ENCODE data around the gene TENT5A. TPM values are rescaled to one million over a fixed set of nuclear protein-coding genes. Genes with fewer than 3 reads are reported as not detected.

Gene TENT5A
- total RNA-seq = 1 to 10 TPM; 2.8 to 7.7 (median 5.1) TPM
- polyA plus RNA-seq = 10 to 100 TPM in 1 of 2 donors, 1 to 10 TPM in 1; 3.2 to 12.2 TPM

GRCh38 chr6:81752084-81752920 is at the start of gene TENT5A:
Gene TENT5A, minus strand, starts transcription at chr6:81752681. Its CDS starts 540 bp downstream, at chr6:81752141.
- ATAC-seq (peak; percentile 86 to 91 (median 89)), DNase-seq (peak; percentile 91 to 95 (median 93)), FAIRE-seq (no peak)
- Histone ChIP-seq H3K9me3 (no peaks in the 10 kb centered on the region), H3K36me3 (no peaks in the 10 kb centered on the region), H3K27ac (peak within 1 kb of the TSS; percentile 90 to 99 (median 96)), H3K4me3 (peak within 1 kb of the TSS; percentile 53 to 91 (median 84)), H3K27me3 (no peaks in the 10 kb centered on the region), H3K4me1 (peaks cover 0 to 23% (median 14%) of the 10 kb centered on the region in 3 donors)
- intact Hi-C loops (cut with DNase I) = loop anchor here in 1 of 3 donors (10.0 kb wide), 1 partner anchor 1148 kb away; no protein-coding TSS in a partner anchor
- TF ChIP-seq CTCF (IDR thresholded peaks at IDR 0.05) = no peak
- 0 to 1% methylated on average over 54 to 77 of the region's 77 CpGs for WGBS, 2 donors

- no peak for TF ChIP-seq CTCF (IDR thresholded peaks at IDR 0.05)
- DNase-seq (no peak), FAIRE-seq (no peak), ATAC-seq (no peak)
- no peak overlapping the region for H3K4me3 ChIP-seq
- H3K9me3 ChIP-seq = no peaks in the 10 kb centered on the region
- no peaks in the 10 kb centered on the region for H3K4me1 ChIP-seq
- intact Hi-C loops (cut with DNase I) = no loop called here
- 71 to 87% methylated on average over 3 of the region's 3 CpGs for WGBS, 2 donors
- H3K27me3 ChIP-seq = no peaks in the 10 kb centered on the region
- no peaks in the 10 kb centered on the region for H3K36me3 ChIP-seq
- no peak overlapping the region for H3K27ac ChIP-seq
Measured at GRCh38 chr6:81801489-81801888, 49.0 kb upstream of the TENT5A start.

GRCh38 chr6:81800666-81801065 is 48.2 kb upstream of the TENT5A start:
- ATAC-seq = no peak
- intact Hi-C loops (cut with DNase I) = no loop called here
- H3K9me3 ChIP-seq = no peaks in the 10 kb centered on the region
- no peak overlapping the region for H3K4me3 ChIP-seq
- no peaks in the 10 kb centered on the region for H3K36me3 ChIP-seq
- DNase-seq = no peak
- 64 to 73% methylated on average over 3 of the region's 3 CpGs for WGBS, 2 donors
- H3K4me1 ChIP-seq = no peaks in the 10 kb centered on the region
- FAIRE-seq = no peak
- no peaks in the 10 kb centered on the region for H3K27me3 ChIP-seq
- no peak overlapping the region for H3K27ac ChIP-seq
- no peak for TF ChIP-seq CTCF (IDR thresholded peaks at IDR 0.05)

- no peak for TF ChIP-seq CTCF (IDR thresholded peaks at IDR 0.05)
- Histone ChIP-seq H3K4me3 (no peak overlapping the region), H3K4me1 (no peaks in the 10 kb centered on the region), H3K9me3 (no peaks in the 10 kb centered on the region), H3K27ac (no peak overlapping the region), H3K36me3 (no peaks in the 10 kb centered on the region), H3K27me3 (no peaks in the 10 kb centered on the region)
- FAIRE-seq (no peak), ATAC-seq (no peak), DNase-seq (no peak)
- WGBS, 2 donors = 47 to 69% methylated on average over 1 of the region's 1 CpG
- intact Hi-C loops (cut with DNase I) = no loop called here
Measured at GRCh38 chr6:81799323-81799722, 46.8 kb upstream of the TENT5A start.

GRCh38 chr6:81797591-81797990 is 45.1 kb upstream of the TENT5A start:
- no peaks in the 10 kb centered on the region for H3K36me3 ChIP-seq
- H3K27ac ChIP-seq = no peak overlapping the region
- no peaks in the 10 kb centered on the region for H3K4me1 ChIP-seq
- DNase-seq = no peak
- WGBS, 2 donors = 57 to 70% methylated on average over 1 of the region's 1 CpG
- intact Hi-C loops (cut with DNase I) = no loop called here
- H3K4me3 ChIP-seq = no peak overlapping the region
- no peak for TF ChIP-seq CTCF (IDR thresholded peaks at IDR 0.05)
- H3K9me3 ChIP-seq = no peaks in the 10 kb centered on the region
- no peak for FAIRE-seq
- peak in 1 of 4 donors; percentile 13 for ATAC-seq
- H3K27me3 ChIP-seq = no peaks in the 10 kb centered on the region

Measured in pancreas (tissue), 10 donors.